SK-N-MC (cell line): ENCODE results near the gene SNX27.

Experiments used
- EZH2 ChIP-seq: fragments of 200-600 bp; sonication (generic); IDR thresholded peaks from one replicate; pipeline ENCODE4 v1.6.1; 2017; ENCODE audit warnings: antibody characterized with exemption
- FOXP2 ChIP-seq: optimal IDR thresholded peaks from 2 replicates; pipeline ENCODE3; 2011; ENCODE audit warnings: mild to moderate bottlenecking, moderate library complexity; ENCODE audit not compliant: insufficient read depth; ENCODE audit errors: extremely low read length, control extremely low read depth
- POLR2AphosphoS5 ChIP-seq: IDR thresholded peaks from 2 replicates; pipeline ENCODE4 v1.6.1; 2012; ENCODE audit warnings: mild to moderate bottlenecking, low read depth, low read length, borderline replicate concordance

DNA sequence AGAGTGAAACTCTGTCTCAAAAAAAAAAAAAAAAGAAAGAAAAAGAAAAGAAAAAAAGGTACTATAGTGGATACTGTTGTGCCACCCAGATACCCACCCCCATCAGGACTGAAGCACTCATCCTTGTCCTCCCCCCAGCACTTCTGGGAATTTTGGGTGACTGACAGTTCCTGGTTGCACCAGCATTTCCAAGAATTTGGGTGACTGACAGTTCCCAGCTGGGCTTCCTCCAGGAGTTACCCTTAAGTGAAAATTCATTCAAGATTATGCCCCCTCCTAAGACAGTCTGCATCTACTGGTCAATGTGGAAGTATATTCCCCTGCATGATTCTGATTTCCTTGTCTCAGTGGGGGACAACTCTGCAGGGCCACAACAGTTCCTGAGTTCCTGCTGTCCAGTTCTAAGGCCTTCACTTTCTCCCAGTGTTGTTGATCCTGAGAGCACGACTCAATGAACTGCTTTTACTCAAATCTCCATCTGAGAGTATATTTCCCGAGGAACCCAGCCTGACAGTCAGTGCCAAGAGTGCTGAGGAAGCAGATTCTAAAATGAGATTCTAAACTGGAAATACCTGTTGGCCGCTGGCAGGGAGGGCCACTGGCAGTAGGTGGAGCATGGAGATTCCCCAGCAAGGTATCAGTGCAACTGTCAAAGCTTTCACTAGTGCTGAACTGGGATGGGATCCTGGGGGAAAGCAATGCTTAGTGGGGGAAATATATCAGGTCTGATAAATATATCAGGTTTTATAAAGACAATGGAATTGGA is 127.9 kb downstream of the SNX27 start:
- TF ChIP-seq EZH2 (no peak), POLR2AphosphoS5 (no peak), FOXP2 (no peak)
